Right lobe of liver (tissue), 4 donors: ENCODE results near the gene TUNAR.

Experiments
- POLR2A ChIP-seq: fragments of 450-650 bp; IDR thresholded peaks from one replicate; pipeline ENCODE4 v1.6.1; 2017; ENCODE audit warnings: antibody characterized with exemption, mild to moderate bottlenecking
- TF ChIP-seq, protein P1 (sequence below), 4 donors: fragments of 200-600 bp in 3 of 4; fragments of 450-650 bp in 1 of 4; IDR thresholded peaks; one replicate each; pipeline versions ENCODE4 v1.5.1 to v1.8.0; 2016 to 2022; ENCODE audit warnings: antibody characterized with exemption in 4 of 4, mild to moderate bottlenecking in 2 of 4
- donor health status: DM: no; HTN: no; CAD: no.
- donor health status: DM: no; HTN: no; CAD: no.
- donor health status: DM: no; HTN: yes; CAD: no.

GRCh38 chr14:95961481-95961880 lies 84.8 kb downstream of the TUNAR start:
- TF ChIP-seq, protein P1, sequence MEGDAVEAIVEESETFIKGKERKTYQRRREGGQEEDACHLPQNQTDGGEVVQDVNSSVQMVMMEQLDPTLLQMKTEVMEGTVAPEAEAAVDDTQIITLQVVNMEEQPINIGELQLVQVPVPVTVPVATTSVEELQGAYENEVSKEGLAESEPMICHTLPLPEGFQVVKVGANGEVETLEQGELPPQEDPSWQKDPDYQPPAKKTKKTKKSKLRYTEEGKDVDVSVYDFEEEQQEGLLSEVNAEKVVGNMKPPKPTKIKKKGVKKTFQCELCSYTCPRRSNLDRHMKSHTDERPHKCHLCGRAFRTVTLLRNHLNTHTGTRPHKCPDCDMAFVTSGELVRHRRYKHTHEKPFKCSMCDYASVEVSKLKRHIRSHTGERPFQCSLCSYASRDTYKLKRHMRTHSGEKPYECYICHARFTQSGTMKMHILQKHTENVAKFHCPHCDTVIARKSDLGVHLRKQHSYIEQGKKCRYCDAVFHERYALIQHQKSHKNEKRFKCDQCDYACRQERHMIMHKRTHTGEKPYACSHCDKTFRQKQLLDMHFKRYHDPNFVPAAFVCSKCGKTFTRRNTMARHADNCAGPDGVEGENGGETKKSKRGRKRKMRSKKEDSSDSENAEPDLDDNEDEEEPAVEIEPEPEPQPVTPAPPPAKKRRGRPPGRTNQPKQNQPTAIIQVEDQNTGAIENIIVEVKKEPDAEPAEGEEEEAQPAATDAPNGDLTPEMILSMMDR (IDR thresholded peaks at IDR 0.05), result no peak
- TF ChIP-seq POLR2A, result no peak
